Endothelial cell of umbilical vein (primary cell): ENCODE data around the gene ORC1.

Experiments
- EZH2 ChIP-seq: IDR thresholded peaks from 2 replicates; pipeline ENCODE4 v1.6.1; 2012; ENCODE audit warnings: borderline replicate concordance, low read depth, mild to moderate bottlenecking, moderate library complexity, low read length, inconsistent platforms; ENCODE audit not compliant: severe bottlenecking
- POLR2AphosphoS5 ChIP-seq: IDR thresholded peaks from 2 replicates; pipeline ENCODE4 v1.6.1; 2012; ENCODE audit warnings: low read depth, mild to moderate bottlenecking, control low read depth, low read length, moderate library complexity; ENCODE audit not compliant: insufficient read depth
- TF ChIP-seq, protein P1 (sequence below), 2 donors: IDR thresholded peaks; 1 replicate in 1 of 2; 2 replicates in 1 of 2; pipeline ENCODE4 v1.5.1; 2011; ENCODE audit warnings: low read length in 2 of 2, mild to moderate bottlenecking in 2 of 2, moderate library complexity in 2 of 2, control low read depth in 1 of 2, inconsistent platforms in 1 of 2, low read depth in 1 of 2; ENCODE audit not compliant: insufficient read depth in 1 of 2; ENCODE audit errors: extremely low read depth in 1 of 2

DNA sequence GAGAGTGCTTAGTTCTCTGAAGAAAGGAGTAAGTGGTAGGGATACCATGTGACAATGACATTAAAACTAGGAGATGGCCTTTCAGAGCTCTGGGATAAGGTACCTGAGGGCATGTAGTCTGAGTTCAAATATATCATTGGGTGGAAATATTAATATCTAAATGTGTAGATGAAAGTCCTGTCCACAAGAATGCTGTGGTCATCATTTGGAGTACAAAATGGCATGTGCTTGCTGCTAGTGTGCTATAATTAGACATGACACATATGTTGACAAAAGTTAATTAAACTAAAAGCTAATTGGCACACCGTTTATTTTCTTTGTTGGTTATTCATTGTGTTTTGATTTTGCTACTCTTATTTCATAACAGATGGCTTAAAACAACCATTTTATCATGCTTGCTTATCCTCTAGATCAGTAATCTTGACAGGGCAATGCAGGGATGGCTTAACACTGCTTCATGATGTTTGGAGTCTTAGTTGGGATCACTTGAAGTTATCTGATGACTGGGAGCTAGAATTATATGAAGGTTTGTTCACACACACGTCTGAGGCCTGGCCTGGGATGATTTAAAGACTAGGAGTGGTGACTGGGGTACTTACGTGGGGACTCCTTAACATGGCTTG is 69.2 kb downstream of the ORC1 start:
- TF ChIP-seq EZH2, result no peak
- TF ChIP-seq, protein P1, sequence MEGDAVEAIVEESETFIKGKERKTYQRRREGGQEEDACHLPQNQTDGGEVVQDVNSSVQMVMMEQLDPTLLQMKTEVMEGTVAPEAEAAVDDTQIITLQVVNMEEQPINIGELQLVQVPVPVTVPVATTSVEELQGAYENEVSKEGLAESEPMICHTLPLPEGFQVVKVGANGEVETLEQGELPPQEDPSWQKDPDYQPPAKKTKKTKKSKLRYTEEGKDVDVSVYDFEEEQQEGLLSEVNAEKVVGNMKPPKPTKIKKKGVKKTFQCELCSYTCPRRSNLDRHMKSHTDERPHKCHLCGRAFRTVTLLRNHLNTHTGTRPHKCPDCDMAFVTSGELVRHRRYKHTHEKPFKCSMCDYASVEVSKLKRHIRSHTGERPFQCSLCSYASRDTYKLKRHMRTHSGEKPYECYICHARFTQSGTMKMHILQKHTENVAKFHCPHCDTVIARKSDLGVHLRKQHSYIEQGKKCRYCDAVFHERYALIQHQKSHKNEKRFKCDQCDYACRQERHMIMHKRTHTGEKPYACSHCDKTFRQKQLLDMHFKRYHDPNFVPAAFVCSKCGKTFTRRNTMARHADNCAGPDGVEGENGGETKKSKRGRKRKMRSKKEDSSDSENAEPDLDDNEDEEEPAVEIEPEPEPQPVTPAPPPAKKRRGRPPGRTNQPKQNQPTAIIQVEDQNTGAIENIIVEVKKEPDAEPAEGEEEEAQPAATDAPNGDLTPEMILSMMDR (IDR thresholded peaks at IDR 0.05; ENCODE audit: extremely low read depth in 1 of 2, insufficient read depth in 1 of 2, low read depth in 1 of 2, low read length in 2 of 2), result no peak
- TF ChIP-seq POLR2AphosphoS5, result no peak
